ENCODE measurements around the gene SETD9.

- TF ChIP-seq CTCF (IDR thresholded peaks at IDR 0.05; ENCODE audit: low read depth, low read length, missing input control) (no peak), GABPA (IDR thresholded peaks at IDR 0.05 in 1 of 2, conservative IDR thresholded peaks at IDR 0.05 in 1 of 2) (no peak), RAD21 (IDR thresholded peaks at IDR 0.05) (no peak), JUND (IDR thresholded peaks at IDR 0.05) (no peak), YY1 (IDR thresholded peaks at IDR 0.05) (no peak), MAX (IDR thresholded peaks at IDR 0.05) (no peak), ZBTB33 (IDR thresholded peaks at IDR 0.05) (no peak), EGR1 (IDR thresholded peaks at IDR 0.05; ENCODE audit: low read depth in 2 of 2) (no peak), TAF1 (conservative IDR thresholded peaks at IDR 0.05) (no peak), REST (IDR thresholded peaks at IDR 0.05) (no peak), SP1 (IDR thresholded peaks at IDR 0.05) (no peak), FOXA1 (IDR thresholded peaks at IDR 0.05) (no peak), ATF3 (IDR thresholded peaks at IDR 0.05) (no peak), HNF4G (IDR thresholded peaks at IDR 0.05) (no peak)
Measured at GRCh38 chr5:56914678-56915077, 5.3 kb downstream of the SETD9 start.

All from liver (tissue), 3 donors.